ENCODE results near the gene KIF12.
"Not testable (repeated sequence)": the region's sequence is repeated elsewhere in the genome, so short reads cannot be mapped to it uniquely, and the experiment has no call there.

The KIF12 gene

GRCh38 chr9:114086009-114086408 is 13.1 kb downstream of the KIF12 start:
- TF ChIP-seq, protein P1, sequence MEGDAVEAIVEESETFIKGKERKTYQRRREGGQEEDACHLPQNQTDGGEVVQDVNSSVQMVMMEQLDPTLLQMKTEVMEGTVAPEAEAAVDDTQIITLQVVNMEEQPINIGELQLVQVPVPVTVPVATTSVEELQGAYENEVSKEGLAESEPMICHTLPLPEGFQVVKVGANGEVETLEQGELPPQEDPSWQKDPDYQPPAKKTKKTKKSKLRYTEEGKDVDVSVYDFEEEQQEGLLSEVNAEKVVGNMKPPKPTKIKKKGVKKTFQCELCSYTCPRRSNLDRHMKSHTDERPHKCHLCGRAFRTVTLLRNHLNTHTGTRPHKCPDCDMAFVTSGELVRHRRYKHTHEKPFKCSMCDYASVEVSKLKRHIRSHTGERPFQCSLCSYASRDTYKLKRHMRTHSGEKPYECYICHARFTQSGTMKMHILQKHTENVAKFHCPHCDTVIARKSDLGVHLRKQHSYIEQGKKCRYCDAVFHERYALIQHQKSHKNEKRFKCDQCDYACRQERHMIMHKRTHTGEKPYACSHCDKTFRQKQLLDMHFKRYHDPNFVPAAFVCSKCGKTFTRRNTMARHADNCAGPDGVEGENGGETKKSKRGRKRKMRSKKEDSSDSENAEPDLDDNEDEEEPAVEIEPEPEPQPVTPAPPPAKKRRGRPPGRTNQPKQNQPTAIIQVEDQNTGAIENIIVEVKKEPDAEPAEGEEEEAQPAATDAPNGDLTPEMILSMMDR (IDR thresholded peaks at IDR 0.05) = no peak
- Histone ChIP-seq H3K4me2 (ENCODE audit: low read length) (no peak overlapping the region), H3K9me3 (ENCODE audit: control insufficient read depth, low read length) (no peaks in the 10 kb centered on the region), H3K9ac (no peak overlapping the region), H3K4me1 (no peaks in the 10 kb centered on the region), H3K36me3 (ENCODE audit: control insufficient read depth, insufficient read depth, low read length) (no peaks in the 10 kb centered on the region), H3K79me2 (no peaks in the 10 kb centered on the region), H3K27ac (no peak overlapping the region), H3K27me3 (ENCODE audit: control insufficient read depth, insufficient read depth, low read length) (no peaks in the 10 kb centered on the region), H2AFZ (no peak overlapping the region), H3K4me3 (ENCODE audit: low read depth, low read length) (no peak overlapping the region)

DNA sequence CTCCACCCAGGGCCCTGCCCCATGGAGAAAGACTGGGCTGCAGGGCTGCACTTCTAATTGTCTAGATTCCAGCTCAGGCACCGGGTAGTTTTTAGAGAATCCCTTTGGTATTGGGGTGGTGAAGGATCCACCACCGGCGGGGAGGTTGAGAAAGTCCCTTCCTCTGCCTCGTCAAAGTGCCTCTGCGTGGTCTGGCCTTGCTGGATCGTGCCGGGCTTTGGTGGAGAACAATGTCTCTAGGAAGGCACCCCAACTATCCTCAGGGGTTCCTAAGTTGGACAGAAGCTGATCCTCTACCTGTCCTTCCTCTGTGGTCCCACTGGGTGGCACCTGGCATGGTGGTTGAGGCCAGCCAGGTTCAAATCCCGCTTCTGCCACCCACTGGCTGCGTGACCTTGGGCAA is 13.7 kb downstream of the KIF12 start:
- Histone ChIP-seq H3K4me1 (no peaks in the 10 kb centered on the region), H3K4me2 (ENCODE audit: low read length) (no peak overlapping the region), H3K79me2 (no peaks in the 10 kb centered on the region), H3K9ac (no peak overlapping the region), H3K27ac (no peak overlapping the region), H3K27me3 (ENCODE audit: control insufficient read depth, insufficient read depth, low read length) (no peaks in the 10 kb centered on the region), H3K36me3 (ENCODE audit: control insufficient read depth, insufficient read depth, low read length) (no peaks in the 10 kb centered on the region), H3K4me3 (ENCODE audit: low read depth, low read length) (no peak overlapping the region), H3K9me3 (ENCODE audit: control insufficient read depth, low read length) (no peaks in the 10 kb centered on the region), H2AFZ (no peak overlapping the region)
- TF ChIP-seq, protein P1 (IDR thresholded peaks at IDR 0.05) = no peak

GRCh38 chr9:114084282-114085073 is 14.6 kb downstream of the KIF12 start:
- Histone ChIP-seq H3K9ac (no peak overlapping the region), H3K27me3 (ENCODE audit: control insufficient read depth, insufficient read depth, low read length) (no peaks in the 10 kb centered on the region), H3K79me2 (no peaks in the 10 kb centered on the region), H3K36me3 (ENCODE audit: control insufficient read depth, insufficient read depth, low read length) (no peaks in the 10 kb centered on the region), H3K9me3 (ENCODE audit: control insufficient read depth, low read length) (no peaks in the 10 kb centered on the region), H3K4me3 (ENCODE audit: low read depth, low read length) (no peak overlapping the region), H2AFZ (no peak overlapping the region), H3K4me2 (ENCODE audit: low read length) (no peak overlapping the region), H3K4me1 (no peaks in the 10 kb centered on the region), H3K27ac (no peak overlapping the region)
- TF ChIP-seq, protein P1 (IDR thresholded peaks at IDR 0.05) = no peak

GRCh38 chr9:114083666-114084065 is 15.4 kb downstream of the KIF12 start:
- no peaks in the 10 kb centered on the region for H3K9me3 ChIP-seq (ENCODE audit: control insufficient read depth, low read length)
- no peak overlapping the region for H3K4me3 ChIP-seq (ENCODE audit: low read depth, low read length)
- H3K79me2 ChIP-seq = no peaks in the 10 kb centered on the region
- no peak overlapping the region for H2AFZ ChIP-seq
- H3K27ac ChIP-seq = no peak overlapping the region
- no peaks in the 10 kb centered on the region for H3K36me3 ChIP-seq (ENCODE audit: control insufficient read depth, insufficient read depth, low read length)
- no peak overlapping the region for H3K4me2 ChIP-seq (ENCODE audit: low read length)
- TF ChIP-seq, protein P1 (IDR thresholded peaks at IDR 0.05) = no peak
- H3K4me1 ChIP-seq = no peaks in the 10 kb centered on the region
- H3K27me3 ChIP-seq (ENCODE audit: control insufficient read depth, insufficient read depth, low read length) = no peaks in the 10 kb centered on the region
- no peak overlapping the region for H3K9ac ChIP-seq

DNA sequence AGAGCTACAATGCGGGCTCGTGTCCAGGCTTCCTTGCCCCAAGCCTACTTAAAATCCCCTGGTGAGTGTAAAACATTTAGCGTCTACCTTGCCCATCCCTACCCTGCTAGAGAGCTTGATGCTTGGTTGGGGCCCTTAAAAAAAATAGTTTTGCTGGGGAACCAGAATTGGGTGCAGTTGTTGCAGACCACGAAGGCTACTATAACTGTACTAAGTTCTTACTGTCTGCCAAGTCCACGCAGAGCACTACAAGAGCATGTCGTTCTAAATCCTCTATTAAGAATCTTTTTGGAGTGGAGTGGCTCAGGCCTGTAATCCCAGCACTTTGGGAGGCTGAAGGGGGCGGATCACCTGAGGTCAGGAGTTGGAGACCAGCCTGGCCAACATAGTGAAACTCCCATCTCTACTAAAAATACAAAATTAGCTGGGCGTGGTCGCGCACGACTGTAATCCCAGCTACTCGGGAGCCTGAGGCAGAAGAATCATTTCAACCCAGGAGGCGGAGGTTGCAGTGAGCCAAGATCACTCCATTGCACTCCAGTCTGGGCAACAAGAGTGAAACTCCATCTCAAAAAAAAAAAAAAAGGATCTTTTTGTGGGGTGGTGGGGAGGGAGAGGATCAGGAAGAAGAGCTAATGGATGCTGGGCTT is 16.2 kb downstream of the KIF12 start:
- not testable (repeated sequence) for H3K9me3 ChIP-seq (ENCODE audit: control insufficient read depth, low read length); H3K4me3 ChIP-seq (ENCODE audit: low read depth, low read length); H3K27ac ChIP-seq; H3K79me2 ChIP-seq; H3K4me2 ChIP-seq (ENCODE audit: low read length); H3K36me3 ChIP-seq (ENCODE audit: control insufficient read depth, insufficient read depth, low read length); H3K27me3 ChIP-seq (ENCODE audit: control insufficient read depth, insufficient read depth, low read length); H3K4me1 ChIP-seq; H2AFZ ChIP-seq; H3K9ac ChIP-seq
